GM13976 (cell line): ENCODE results near the gene HUWE1.
"Not testable (repeated sequence)": the region's sequence is repeated elsewhere in the genome, so short reads cannot be mapped to it uniquely, and the experiment has no call there.

Experiments
- DNase-seq: peaks from one replicate; pipeline ENCODE4 v3.0.0; 2012; ENCODE audit warnings: low spot score
- in situ Hi-C: fragments of 300-500 bp; cut with MboI; formaldehyde crosslinking; loops from one replicate; pipeline ENCODE4 v1.12.0; 2022; ENCODE audit warnings: low sequenced_read_pairs, mixed read lengths, inconsistent platforms; ENCODE audit not compliant: unreplicated experiment
- TF ChIP-seq, protein P1 (sequence below): IDR thresholded peaks from 2 replicates; pipeline ENCODE4 v1.5.1; 2012; ENCODE audit warnings: borderline replicate concordance, mild to moderate bottlenecking; ENCODE audit not compliant: insufficient read depth; ENCODE audit errors: extremely low read depth, missing control alignments, control extremely low read depth

Gene HUWE1

DNA sequence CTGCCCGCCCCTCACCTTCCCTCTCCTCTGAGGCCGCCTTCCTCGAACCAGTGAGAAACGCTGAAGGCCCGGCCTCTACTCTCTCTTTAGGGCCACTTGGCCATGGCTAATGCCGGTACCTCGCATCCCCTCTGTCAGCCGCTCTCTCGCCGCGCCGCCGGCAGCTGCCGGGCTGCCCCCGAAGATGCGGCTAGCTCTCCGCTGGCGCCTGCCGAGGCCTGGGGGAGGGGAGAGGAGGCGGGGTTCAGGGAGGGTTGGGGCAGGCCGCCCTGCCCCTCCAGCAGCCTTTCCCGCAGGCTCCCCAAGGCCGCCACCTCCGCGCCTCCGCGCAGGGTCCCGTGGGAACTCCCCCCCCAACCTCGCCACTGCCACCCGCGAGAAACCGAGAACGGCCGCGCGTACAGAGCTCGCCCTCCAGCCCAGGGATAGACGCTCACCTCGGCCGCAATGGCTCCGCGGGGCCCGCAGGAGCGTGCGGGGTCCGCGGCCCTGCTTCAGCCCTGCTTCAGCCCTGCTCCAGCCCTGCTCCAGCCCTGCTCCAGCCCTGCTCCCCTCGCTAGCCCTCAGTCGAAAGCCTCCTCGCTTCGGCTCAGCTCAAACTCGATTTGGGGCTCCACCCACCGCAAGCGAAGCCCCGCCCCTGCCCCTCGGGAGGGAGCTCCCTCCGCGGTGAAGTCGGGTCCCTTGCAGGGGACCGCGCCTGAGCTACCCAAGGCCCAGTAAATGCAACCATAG, at the start of gene HUWE1:
HUWE1 (minus strand) TSS at position 569 of the 735 bp plus-strand sequence. CDS start 32,612 bp downstream, outside the sequence.
- in situ Hi-C loops: no loop called here

DNA sequence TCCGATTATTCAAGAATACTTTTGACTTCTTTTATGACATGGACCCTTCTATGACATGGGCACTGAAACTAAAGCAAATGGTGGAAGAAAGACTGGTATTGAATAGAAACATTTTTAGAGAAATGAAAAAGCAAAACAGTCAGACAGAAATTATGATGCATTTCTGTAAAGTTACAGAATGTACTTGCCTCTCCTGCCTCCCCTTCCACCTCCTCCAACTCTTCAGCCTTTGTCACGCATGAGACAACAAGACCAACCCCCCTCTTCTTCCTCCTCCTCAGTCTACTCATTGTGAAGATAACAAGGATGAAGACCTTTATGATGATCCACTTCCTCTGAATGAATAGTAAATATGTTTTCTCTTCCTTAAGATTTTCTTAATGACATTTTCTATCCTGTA, 46.3 kb upstream of the HUWE1 start:
- TF ChIP-seq, protein P1, sequence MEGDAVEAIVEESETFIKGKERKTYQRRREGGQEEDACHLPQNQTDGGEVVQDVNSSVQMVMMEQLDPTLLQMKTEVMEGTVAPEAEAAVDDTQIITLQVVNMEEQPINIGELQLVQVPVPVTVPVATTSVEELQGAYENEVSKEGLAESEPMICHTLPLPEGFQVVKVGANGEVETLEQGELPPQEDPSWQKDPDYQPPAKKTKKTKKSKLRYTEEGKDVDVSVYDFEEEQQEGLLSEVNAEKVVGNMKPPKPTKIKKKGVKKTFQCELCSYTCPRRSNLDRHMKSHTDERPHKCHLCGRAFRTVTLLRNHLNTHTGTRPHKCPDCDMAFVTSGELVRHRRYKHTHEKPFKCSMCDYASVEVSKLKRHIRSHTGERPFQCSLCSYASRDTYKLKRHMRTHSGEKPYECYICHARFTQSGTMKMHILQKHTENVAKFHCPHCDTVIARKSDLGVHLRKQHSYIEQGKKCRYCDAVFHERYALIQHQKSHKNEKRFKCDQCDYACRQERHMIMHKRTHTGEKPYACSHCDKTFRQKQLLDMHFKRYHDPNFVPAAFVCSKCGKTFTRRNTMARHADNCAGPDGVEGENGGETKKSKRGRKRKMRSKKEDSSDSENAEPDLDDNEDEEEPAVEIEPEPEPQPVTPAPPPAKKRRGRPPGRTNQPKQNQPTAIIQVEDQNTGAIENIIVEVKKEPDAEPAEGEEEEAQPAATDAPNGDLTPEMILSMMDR: no peak
- DNase-seq: no peak
- in situ Hi-C loops: no loop called here

More for the DNA sequence above, at the start of gene HUWE1:
- DNase-seq: peak; percentile 75
- TF ChIP-seq, protein P1: no peak

DNA sequence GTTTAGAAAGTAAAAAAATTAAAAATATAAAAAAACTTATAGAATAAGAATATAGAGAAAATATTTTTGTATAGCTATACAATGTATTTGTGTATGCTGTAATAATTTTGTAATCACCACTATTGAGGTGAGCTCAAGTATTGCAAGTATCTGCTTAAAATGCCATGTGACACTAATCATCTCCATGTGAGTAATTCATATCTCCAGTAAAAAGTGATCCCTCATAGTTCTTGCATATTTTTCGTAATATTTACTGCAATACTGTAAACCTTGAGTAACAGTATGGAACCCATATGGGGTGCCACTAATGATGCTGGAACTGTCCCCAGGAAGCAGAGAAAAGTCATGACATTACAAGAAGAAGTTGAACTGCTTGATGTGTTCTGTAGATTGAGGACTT, 43.2 kb upstream of the HUWE1 start:
- in situ Hi-C loops: no loop called here
- TF ChIP-seq, protein P1: no peak
- no peak for DNase-seq

GRCh38 chrX:53728506-53728905, 42.0 kb upstream of the HUWE1 start:
- no peak for DNase-seq
- in situ Hi-C loops: no loop called here
- TF ChIP-seq, protein P1: no peak

GRCh38 chrX:53724872-53725271, 38.4 kb upstream of the HUWE1 start:
- no peak for DNase-seq
- in situ Hi-C loops: no loop called here
- TF ChIP-seq, protein P1: no peak

GRCh38 chrX:53723381-53723780, 36.9 kb upstream of the HUWE1 start:
- TF ChIP-seq, protein P1: no peak
- DNase-seq: no peak
- in situ Hi-C loops: no loop called here

GRCh38 chrX:53721610-53722009, 35.1 kb upstream of the HUWE1 start:
- in situ Hi-C loops, DNase-seq: not testable (repeated sequence)

GRCh38 chrX:53719666-53720065, 33.1 kb upstream of the HUWE1 start:
- DNase-seq, in situ Hi-C loops: not testable (repeated sequence)
